Measurements from ENCODE around the gene GSG1.
A peak's percentile ranks its signal among the peaks of the same experiment; 100 is the strongest.

GSG1 gene

DNA sequence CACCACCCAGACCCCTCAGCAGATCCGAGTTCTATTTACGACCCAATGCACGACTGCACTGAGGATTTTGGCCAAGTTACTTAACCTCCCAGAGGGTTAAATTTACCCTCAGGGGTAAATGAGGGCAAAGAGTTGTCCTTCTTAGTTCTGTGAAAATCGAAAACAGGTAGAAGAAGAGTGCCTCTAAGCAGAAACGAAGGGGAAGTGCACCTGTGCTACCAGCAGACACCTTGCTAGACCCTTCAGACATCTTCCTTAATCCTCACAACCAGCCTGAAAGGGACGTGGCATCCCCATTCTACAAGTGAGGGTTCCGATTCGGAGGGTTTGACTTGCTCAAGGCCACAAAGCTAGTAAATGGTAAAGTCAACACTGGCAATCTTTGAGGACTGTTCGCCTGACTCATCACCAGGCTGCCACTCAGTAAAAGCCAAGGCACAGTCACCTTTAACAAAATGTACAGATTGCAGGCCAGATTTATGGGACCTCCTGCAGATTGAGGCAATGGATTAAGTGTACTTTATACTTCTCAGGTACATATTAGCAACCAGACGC is 1.6 kb downstream of the GSG1 start:
- Mint-ChIP-seq H3K4me3 (peak overlapping the region; percentile 84), H3K27ac (peak overlapping the region; percentile 80), H3K9me3 (no peaks in the 10 kb centered on the region), H3K4me1 (peaks cover 56% of the 10 kb centered on the region), H3K27me3 (no peaks in the 10 kb centered on the region), H3K36me3 (no peaks in the 10 kb centered on the region)

DNA sequence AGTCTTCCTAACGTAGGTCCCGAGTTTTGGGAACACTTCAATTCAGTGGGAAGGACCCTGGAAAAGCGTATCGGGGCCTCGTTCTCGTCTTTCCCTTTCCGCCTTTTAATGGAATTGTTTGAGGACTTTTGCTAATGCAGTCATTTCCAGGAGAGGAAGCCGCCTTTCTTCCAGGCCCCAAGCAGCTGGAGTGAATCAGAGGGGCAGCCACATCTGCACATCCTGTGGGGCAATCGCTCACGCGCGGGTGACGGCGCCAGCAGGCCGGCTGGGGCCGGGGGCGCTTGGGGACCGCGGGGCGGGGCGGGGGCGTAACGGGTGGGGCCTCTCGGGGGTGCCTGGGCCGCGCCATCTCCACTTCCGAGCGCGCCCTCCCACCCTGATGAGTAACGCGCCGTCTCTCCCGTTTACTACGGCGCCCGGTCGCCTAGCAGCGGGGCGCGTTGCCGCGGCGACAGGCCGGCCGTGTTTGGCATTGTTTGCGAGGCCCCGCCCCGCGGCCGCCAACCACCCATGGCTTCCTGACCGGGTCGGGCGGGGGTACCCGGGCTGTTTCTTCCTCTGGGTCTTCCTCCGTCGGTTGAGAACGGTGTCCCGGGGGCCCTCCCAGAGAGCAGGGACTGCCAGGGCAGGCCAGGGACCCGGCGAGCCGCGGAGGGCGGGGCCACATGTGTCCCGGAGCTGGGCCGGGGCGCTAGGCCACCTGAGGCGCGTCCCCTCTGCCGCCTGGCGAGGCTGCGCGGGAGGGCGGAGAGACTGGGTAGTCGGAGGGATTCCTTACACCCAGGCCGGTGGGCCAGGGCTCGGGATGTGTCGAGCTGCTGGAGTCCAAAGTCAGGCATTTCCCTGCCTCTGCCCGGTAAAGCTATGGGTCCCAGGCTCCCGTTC is 2.3 kb downstream of the GSG1 start:
- peak overlapping the region; percentile 84 for H3K4me3 Mint-ChIP-seq
- no peaks in the 10 kb centered on the region for H3K36me3 Mint-ChIP-seq
- H3K27me3 Mint-ChIP-seq: no peaks in the 10 kb centered on the region
- H3K4me1 Mint-ChIP-seq: peaks cover 56% of the 10 kb centered on the region
- H3K9me3 Mint-ChIP-seq: no peaks in the 10 kb centered on the region
- H3K27ac Mint-ChIP-seq: peak overlapping the region; percentile 89

DNA sequence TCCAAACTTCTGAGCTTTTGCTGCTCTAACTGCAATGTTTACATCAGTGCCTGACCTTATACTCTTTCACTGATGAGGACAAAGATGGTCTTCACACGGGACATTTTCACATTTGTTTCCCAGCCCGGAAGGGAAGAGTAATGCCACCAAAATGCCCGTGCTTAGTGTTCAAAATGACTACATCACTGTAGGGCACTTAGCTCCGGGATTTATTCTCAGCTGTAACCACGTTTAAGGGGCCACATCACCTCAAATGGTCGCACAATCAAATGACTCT is 2.9 kb downstream of the GSG1 start:
- Mint-ChIP-seq H3K27me3 (no peaks in the 10 kb centered on the region), H3K4me3 (peak overlapping the region; percentile 84), H3K9me3 (no peaks in the 10 kb centered on the region), H3K27ac (peak overlapping the region; percentile 89), H3K36me3 (no peaks in the 10 kb centered on the region), H3K4me1 (peaks cover 56% of the 10 kb centered on the region)

- no peaks in the 10 kb centered on the region for H3K36me3 Mint-ChIP-seq
- H3K4me1 Mint-ChIP-seq: peaks cover 56% of the 10 kb centered on the region
- peak overlapping the region; percentile 84 for H3K4me3 Mint-ChIP-seq
- H3K9me3 Mint-ChIP-seq: no peaks in the 10 kb centered on the region
- H3K27me3 Mint-ChIP-seq: no peaks in the 10 kb centered on the region
- H3K27ac Mint-ChIP-seq: peak overlapping the region; percentile 89
Observed at GRCh38 chr12:13099844-13100604, 3.4 kb downstream of the GSG1 start.

- peaks cover 56% of the 10 kb centered on the region for H3K4me1 Mint-ChIP-seq
- peak overlapping the region; percentile 78 for H3K27ac Mint-ChIP-seq
- H3K27me3 Mint-ChIP-seq: no peaks in the 10 kb centered on the region
- peak overlapping the region; percentile 41 for H3K4me3 Mint-ChIP-seq
- H3K9me3 Mint-ChIP-seq: no peaks in the 10 kb centered on the region
- H3K36me3 Mint-ChIP-seq: no peaks in the 10 kb centered on the region
Observed at GRCh38 chr12:13099066-13099843, 4.2 kb downstream of the GSG1 start.

- H3K4me3 Mint-ChIP-seq: peak overlapping the region; percentile 68
- H3K36me3 Mint-ChIP-seq: no peaks in the 10 kb centered on the region
- H3K27me3 Mint-ChIP-seq: no peaks in the 10 kb centered on the region
- peaks cover 46% of the 10 kb centered on the region for H3K4me1 Mint-ChIP-seq
- H3K9me3 Mint-ChIP-seq: no peaks in the 10 kb centered on the region
- H3K27ac Mint-ChIP-seq: peak overlapping the region; percentile 71
Observed at GRCh38 chr12:13097491-13098011, 5.9 kb downstream of the GSG1 start.

GRCh38 chr12:13095266-13095995 is 8.0 kb downstream of the GSG1 start:
- H3K4me3 Mint-ChIP-seq: no peak overlapping the region
- H3K36me3 Mint-ChIP-seq: no peaks in the 10 kb centered on the region
- H3K27me3 Mint-ChIP-seq: no peaks in the 10 kb centered on the region
- H3K27ac Mint-ChIP-seq: no peak overlapping the region
- peaks cover 29% of the 10 kb centered on the region for H3K4me1 Mint-ChIP-seq
- H3K9me3 Mint-ChIP-seq: no peaks in the 10 kb centered on the region

- H3K4me1 Mint-ChIP-seq: peaks cover 19% of the 10 kb centered on the region
- no peaks in the 10 kb centered on the region for H3K36me3 Mint-ChIP-seq
- H3K27me3 Mint-ChIP-seq: no peaks in the 10 kb centered on the region
- H3K27ac Mint-ChIP-seq: no peak overlapping the region
- no peak overlapping the region for H3K4me3 Mint-ChIP-seq
- no peaks in the 10 kb centered on the region for H3K9me3 Mint-ChIP-seq
Observed at GRCh38 chr12:13094367-13094766, 9.1 kb downstream of the GSG1 start.

DNA sequence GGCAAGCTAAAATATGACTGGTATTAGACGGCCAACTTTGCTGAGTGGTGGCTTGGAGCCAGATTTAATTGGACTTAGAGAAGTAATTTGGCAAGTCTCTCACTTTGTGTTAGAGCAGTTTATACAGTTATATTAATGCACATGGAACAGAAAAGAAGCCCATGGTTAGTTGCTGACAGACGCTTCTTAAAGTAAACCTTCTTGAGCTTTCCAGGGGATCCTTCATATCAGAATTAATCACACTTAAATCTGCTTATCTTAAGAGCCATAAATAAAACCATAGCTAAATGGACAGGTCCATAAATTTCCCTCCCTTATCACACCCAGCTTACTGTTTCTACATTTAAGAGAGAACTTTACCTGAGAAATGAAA is 9.6 kb downstream of the GSG1 start:
- Mint-ChIP-seq H3K9me3 (no peaks in the 10 kb centered on the region), H3K27ac (no peak overlapping the region), H3K4me1 (peaks cover 13% of the 10 kb centered on the region), H3K4me3 (no peak overlapping the region), H3K36me3 (no peaks in the 10 kb centered on the region), H3K27me3 (no peaks in the 10 kb centered on the region)

DNA sequence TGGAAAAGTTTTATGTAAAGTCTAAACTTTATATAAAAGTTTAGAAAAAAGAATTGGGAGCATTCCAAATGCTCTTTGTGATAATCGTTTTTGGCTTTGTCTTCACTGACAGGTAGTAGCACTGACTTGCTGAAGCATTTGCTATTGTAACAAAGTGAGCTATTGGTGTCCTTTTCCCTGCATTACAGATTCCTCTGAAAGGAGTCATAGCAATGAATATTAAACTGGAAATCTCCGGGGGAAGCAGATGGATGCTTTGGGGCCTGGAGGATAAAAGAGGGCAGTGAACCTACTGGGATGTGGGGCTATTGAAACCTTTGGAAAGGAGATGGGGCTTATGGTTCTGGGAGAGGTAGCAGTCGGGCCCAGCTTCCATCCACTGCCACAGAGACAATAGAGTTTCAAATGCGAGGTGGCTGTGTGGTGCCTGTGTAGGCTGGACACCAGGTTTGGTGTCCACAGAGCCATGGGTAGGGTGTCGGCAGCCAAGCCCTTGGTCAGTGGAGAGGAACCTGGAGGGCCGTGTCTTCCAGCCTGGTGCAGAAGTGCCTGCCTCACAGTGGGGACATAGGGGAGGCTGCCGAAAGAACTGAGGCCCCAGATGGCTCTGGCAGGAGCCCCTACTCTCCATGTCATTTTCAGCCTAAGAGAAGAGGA is 10.1 kb downstream of the GSG1 start:
- Mint-ChIP-seq H3K4me1 (peaks cover 8% of the 10 kb centered on the region), H3K9me3 (no peaks in the 10 kb centered on the region), H3K27ac (no peak overlapping the region), H3K27me3 (no peaks in the 10 kb centered on the region), H3K4me3 (no peak overlapping the region), H3K36me3 (no peaks in the 10 kb centered on the region)

GRCh38 chr12:13091832-13092231 is 11.6 kb downstream of the GSG1 start:
- Mint-ChIP-seq H3K4me1 (no peaks in the 10 kb centered on the region), H3K27me3 (no peaks in the 10 kb centered on the region), H3K27ac (no peak overlapping the region), H3K9me3 (no peaks in the 10 kb centered on the region), H3K36me3 (no peaks in the 10 kb centered on the region), H3K4me3 (no peak overlapping the region)

- peaks cover 2% of the 10 kb centered on the region for H3K36me3 Mint-ChIP-seq
- H3K4me1 Mint-ChIP-seq: no peaks in the 10 kb centered on the region
- no peak overlapping the region for H3K4me3 Mint-ChIP-seq
- H3K27me3 Mint-ChIP-seq: no peaks in the 10 kb centered on the region
- no peaks in the 10 kb centered on the region for H3K9me3 Mint-ChIP-seq
- H3K27ac Mint-ChIP-seq: no peak overlapping the region
Observed at GRCh38 chr12:13090054-13090453, 13.4 kb downstream of the GSG1 start.

DNA sequence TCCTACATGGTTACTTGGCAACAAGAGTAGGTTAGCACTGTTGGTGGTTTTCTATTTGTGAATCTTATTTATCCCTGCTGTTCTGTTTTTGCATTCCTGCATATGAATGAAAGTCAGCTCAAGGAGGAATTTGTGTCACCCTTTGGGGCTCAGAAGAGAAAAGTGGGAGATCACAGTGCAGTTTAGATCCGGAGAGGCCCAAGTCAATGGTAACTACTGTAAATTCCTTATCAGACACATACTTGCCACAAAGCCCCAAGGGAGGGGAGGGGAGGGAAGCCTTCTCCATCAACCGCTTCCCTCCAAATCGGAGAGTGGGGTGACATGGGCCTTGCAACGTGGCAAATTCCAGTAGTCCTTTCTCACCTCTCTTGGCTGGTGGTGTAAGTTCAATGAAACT is 15.0 kb downstream of the GSG1 start:
- no peaks in the 10 kb centered on the region for H3K27me3 Mint-ChIP-seq
- no peaks in the 10 kb centered on the region for H3K4me1 Mint-ChIP-seq

GRCh38 chr12:13087766-13088165 is 15.7 kb downstream of the GSG1 start:
- Mint-ChIP-seq H3K9me3 (no peaks in the 10 kb centered on the region), H3K4me3 (no peak overlapping the region), H3K4me1 (no peaks in the 10 kb centered on the region), H3K36me3 (peaks cover 8% of the 10 kb centered on the region), H3K27ac (no peak overlapping the region), H3K27me3 (no peaks in the 10 kb centered on the region)

More for the DNA sequence above, 15.0 kb downstream of the GSG1 start:
- peaks cover 8% of the 10 kb centered on the region for H3K36me3 Mint-ChIP-seq
- no peak overlapping the region for H3K27ac Mint-ChIP-seq
- H3K4me3 Mint-ChIP-seq: no peak overlapping the region
- H3K9me3 Mint-ChIP-seq: no peaks in the 10 kb centered on the region
